Measurements from ENCODE around the gene GNAO1.

GRCh38 chr16:56191156-56191815 is at the start of gene GNAO1:
- TF ChIP-seq, protein P1, sequence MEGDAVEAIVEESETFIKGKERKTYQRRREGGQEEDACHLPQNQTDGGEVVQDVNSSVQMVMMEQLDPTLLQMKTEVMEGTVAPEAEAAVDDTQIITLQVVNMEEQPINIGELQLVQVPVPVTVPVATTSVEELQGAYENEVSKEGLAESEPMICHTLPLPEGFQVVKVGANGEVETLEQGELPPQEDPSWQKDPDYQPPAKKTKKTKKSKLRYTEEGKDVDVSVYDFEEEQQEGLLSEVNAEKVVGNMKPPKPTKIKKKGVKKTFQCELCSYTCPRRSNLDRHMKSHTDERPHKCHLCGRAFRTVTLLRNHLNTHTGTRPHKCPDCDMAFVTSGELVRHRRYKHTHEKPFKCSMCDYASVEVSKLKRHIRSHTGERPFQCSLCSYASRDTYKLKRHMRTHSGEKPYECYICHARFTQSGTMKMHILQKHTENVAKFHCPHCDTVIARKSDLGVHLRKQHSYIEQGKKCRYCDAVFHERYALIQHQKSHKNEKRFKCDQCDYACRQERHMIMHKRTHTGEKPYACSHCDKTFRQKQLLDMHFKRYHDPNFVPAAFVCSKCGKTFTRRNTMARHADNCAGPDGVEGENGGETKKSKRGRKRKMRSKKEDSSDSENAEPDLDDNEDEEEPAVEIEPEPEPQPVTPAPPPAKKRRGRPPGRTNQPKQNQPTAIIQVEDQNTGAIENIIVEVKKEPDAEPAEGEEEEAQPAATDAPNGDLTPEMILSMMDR (IDR thresholded peaks at IDR 0.05), result no peak
- peak; percentile 57 for TF ChIP-seq EZH2 (IDR thresholded peaks at IDR 0.05; ENCODE audit: borderline replicate concordance, insufficient read depth, low read depth, low read length, poor library complexity, severe bottlenecking)

Data from B cell (primary cell).